Measurements from ENCODE around the gene DNAJC5.

DNAJC5 gene

DNA sequence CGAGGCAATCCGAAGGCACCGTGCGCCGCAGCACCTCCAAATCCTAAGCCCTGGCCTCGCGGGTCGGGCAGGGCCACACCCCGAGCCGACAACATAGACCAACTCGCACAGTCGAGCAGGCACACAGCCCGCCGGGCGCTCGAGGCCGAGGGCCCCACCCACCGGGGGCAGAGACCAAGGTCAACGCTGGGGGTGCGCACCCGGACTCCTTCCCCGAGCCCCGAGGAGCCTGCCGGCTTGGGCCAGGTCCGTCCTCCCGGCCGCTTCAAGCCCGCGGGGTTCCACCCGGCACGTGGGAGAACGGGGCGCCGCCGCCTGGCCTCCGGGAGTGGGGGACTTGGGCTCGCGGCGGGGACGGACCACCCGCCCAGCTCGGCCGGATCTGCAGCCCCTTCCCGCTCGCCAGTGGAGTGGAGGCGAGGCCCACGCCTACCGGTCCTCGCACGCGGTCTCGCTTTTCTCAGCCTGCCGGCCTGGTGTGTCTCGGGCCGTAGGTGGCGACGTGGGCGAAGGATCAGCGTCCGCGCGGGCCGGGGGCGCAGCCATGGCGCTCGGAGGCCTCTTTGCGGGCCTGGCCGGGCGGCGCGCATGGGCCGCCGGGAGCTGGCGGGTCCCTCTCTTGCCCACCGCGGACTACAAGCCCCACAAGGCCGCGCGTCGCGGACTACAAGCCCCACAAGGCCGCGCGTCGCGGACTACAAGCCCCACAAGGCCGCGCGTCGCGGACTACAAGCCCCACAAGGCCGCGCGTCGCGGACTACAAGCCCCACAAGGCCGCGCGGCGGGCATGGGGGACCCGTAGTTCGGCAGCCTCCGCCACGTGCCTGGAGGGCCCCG lies 61.1 kb downstream of the DNAJC5 start, which contains the start of gene UCKL1:
Gene UCKL1, minus strand, starts transcription at position 590 of the 837 bp plus-strand sequence. Its CDS starts 44 bp downstream, at position 546.
- under 1% methylated on average over 71 of the region's 105 CpGs for WGBS (ENCODE audit: insufficient coverage)
- H3K27ac ChIP-seq (ENCODE audit: insufficient read depth in 1 of 2, low read depth in 1 of 2, low read length in 2 of 2, poor library complexity in 1 of 2, severe bottlenecking in 2 of 2), result peak within 1 kb of the TSS; percentile 84 to 92
- peak; percentile 91 to 94 (median 92) for DNase-seq
- CTCF ChIA-PET, result interaction anchor here (0.7 to 1.2 kb wide), 5 partner anchors 12 to 64 kb away, joined by 3 to 6 read pairs (median 3); partner anchors contain the start of gene SAMD10
- no peaks in the 10 kb centered on the region for H3K27me3 ChIP-seq (replicated peaks in 2 of 5; ENCODE audit: control insufficient read depth in 4 of 5, insufficient read depth in 5 of 5, low read length in 4 of 5)
- peaks cover 0 to 42% (median 40%) of the 10 kb centered on the region in 4 experiments for H3K4me1 ChIP-seq (ENCODE audit: control extremely low read depth in 1 of 4, control insufficient read depth in 4 of 4, insufficient read depth in 4 of 4, low read length in 3 of 4)
- H3K9me3 ChIP-seq (ENCODE audit: control extremely low read depth in 1 of 5, control insufficient read depth in 4 of 5, insufficient read depth in 2 of 5, low read depth in 1 of 5, low read length in 4 of 5), result no peaks in the 10 kb centered on the region
- H3K36me3 ChIP-seq (ENCODE audit: control insufficient read depth in 4 of 4, insufficient read depth in 4 of 4, low read length in 3 of 4), result peaks cover 4 to 31% (median 16%) of the 10 kb centered on the region in 4 experiments
- H3K4me3 ChIP-seq (ENCODE audit: control insufficient read depth in 1 of 7, extremely low read depth in 1 of 7, insufficient read depth in 4 of 7, low read depth in 2 of 7, low read length in 6 of 7), result peak within 1 kb of the TSS; percentile 73 to 94 (median 82)
- POLR2A ChIA-PET, result no interaction called here

DNA sequence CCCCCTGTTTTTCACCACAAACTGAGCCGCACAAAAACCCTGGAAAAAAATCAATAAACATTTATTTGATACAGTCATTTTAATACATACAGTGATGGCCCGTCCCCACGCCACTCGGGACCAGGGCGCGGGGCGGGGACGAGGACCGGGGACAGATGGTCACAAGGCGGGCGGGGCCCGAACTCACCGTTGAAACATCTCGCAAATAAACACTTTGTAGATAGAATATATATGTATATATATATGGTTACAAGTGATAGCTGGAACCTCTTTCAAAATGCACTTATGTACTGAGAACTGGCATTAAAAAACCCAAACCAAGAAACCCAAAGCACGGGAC lies 61.7 kb downstream of the DNAJC5 start:
- Histone ChIP-seq H3K9me3 (ENCODE audit: control extremely low read depth in 1 of 5, control insufficient read depth in 4 of 5, insufficient read depth in 2 of 5, low read depth in 1 of 5, low read length in 4 of 5) (no peaks in the 10 kb centered on the region), H3K4me1 (ENCODE audit: control extremely low read depth in 1 of 4, control insufficient read depth in 4 of 4, insufficient read depth in 4 of 4, low read length in 3 of 4) (peaks cover 0 to 42% (median 38%) of the 10 kb centered on the region in 4 experiments), H3K27ac (ENCODE audit: insufficient read depth in 1 of 2, low read depth in 1 of 2, low read length in 2 of 2, poor library complexity in 1 of 2, severe bottlenecking in 2 of 2) (peak overlapping the region; percentile 84 to 92), H3K36me3 (ENCODE audit: control insufficient read depth in 4 of 4, insufficient read depth in 4 of 4, low read length in 3 of 4) (peaks cover 4 to 36% (median 21%) of the 10 kb centered on the region in 4 experiments), H3K27me3 (replicated peaks in 2 of 5; ENCODE audit: control insufficient read depth in 4 of 5, insufficient read depth in 5 of 5, low read length in 4 of 5) (no peaks in the 10 kb centered on the region), H3K4me3 (ENCODE audit: control insufficient read depth in 1 of 7, extremely low read depth in 1 of 7, insufficient read depth in 4 of 7, low read depth in 2 of 7, low read length in 6 of 7) (peak overlapping the region; percentile 25 to 82 (median 64))
- ChIA-PET POLR2A (no interaction called here), CTCF (interaction anchor here (0.7 to 1.4 kb wide), 3 partner anchors 13 to 23 kb away, joined by 3 to 6 read pairs (median 3); partner anchors contain the start of gene SAMD10)
- WGBS (ENCODE audit: insufficient coverage), result no CpG with 5 or more reads among the region's 15 CpGs
- no peak for DNase-seq

DNA sequence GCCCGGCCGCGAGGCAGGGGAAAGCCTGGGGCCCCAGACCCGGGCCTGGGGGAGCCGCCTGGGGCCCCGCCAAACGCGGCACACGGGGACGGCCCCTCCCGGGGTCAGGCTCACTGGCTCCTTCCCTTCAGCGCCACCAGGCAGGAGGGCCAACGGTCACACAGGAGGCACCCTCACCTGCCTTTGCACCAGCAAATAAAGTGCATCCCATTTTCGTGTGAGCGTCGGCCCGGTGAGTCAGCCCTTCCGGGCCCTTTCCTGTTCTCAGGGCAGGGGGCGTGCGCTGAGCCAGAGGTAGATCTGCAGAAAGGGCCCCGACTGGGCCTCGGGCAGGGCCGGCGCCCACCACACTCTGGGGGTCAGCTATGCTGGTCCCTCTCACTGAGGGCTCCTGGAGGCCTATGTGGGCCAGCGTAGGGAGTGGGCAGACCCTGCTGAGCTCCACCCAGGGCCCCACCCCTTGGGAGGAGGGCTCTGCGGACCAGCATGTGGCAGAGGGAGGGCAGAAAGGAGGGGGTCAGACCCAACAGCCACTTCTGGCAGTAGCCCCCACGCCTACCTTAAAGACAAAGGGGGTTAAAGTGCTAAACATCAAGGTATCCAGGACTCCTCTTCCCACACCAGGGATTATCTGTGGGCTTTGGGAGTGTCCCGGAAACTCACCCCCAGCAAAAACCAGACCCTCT lies 62.2 kb downstream of the DNAJC5 start:
- Histone ChIP-seq H3K27me3 (replicated peaks in 2 of 5; ENCODE audit: control insufficient read depth in 4 of 5, insufficient read depth in 5 of 5, low read length in 4 of 5) (no peaks in the 10 kb centered on the region), H3K27ac (ENCODE audit: insufficient read depth in 1 of 2, low read depth in 1 of 2, low read length in 2 of 2, poor library complexity in 1 of 2, severe bottlenecking in 2 of 2) (peak overlapping the region; percentile 84 to 92), H3K9me3 (ENCODE audit: control extremely low read depth in 1 of 5, control insufficient read depth in 4 of 5, insufficient read depth in 2 of 5, low read depth in 1 of 5, low read length in 4 of 5) (no peaks in the 10 kb centered on the region), H3K36me3 (ENCODE audit: control insufficient read depth in 4 of 4, insufficient read depth in 4 of 4, low read length in 3 of 4) (peaks cover 4 to 37% (median 24%) of the 10 kb centered on the region in 4 experiments), H3K4me3 (ENCODE audit: control insufficient read depth in 1 of 7, extremely low read depth in 1 of 7, insufficient read depth in 4 of 7, low read depth in 2 of 7, low read length in 6 of 7) (peak overlapping the region; percentile 25 to 82 (median 64)), H3K4me1 (ENCODE audit: control extremely low read depth in 1 of 4, control insufficient read depth in 4 of 4, insufficient read depth in 4 of 4, low read length in 3 of 4) (peaks cover 0 to 42% (median 38%) of the 10 kb centered on the region in 4 experiments)
- DNase-seq, result peak; percentile 69 to 87 (median 80)
- CTCF ChIA-PET, result interaction anchor here (0.7 to 1.4 kb wide), 2 partner anchors 17 to 23 kb away, joined by 3 to 6 read pairs; partner anchors contain the start of gene SAMD10
- 0% methylated on average over 18 of the region's 28 CpGs for WGBS (ENCODE audit: insufficient coverage)
- POLR2A ChIA-PET, result no interaction called here

DNA sequence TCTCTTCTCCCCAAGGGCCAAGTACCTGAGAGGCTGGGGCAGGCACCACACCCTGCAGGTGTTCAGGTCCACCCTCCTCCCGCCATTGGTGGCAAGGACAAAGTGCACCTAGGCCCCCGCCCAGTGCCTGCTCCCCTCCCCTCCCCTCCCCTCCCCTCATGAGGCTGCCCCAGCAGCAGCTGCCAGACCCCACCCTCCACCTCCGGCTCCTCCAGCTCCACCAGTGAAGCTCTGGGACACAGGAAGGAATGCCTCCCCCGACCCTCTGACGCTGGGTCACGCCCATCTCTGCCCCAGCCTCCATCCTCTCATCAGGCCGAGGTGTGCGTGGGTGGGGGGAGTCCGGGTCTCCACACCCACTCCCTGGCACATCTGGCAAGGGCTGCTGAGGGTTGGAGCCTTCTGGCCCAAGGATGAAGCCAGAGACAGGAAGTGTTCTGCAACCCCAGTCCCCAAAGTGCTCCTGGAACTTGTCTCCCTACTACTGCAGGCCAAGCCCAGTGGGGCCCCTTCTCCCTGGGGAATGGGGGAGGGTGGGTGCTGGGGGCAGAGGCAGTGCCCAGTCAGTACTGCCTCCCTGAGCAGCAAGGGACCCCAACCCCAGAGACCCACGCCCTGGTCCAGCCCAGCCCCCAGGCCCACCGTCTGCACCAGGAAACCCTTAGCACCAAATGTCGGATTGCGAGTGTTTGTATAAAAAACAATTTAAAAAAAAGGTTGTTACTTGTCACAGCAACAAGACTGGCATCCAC lies 62.9 kb downstream of the DNAJC5 start:
- Histone ChIP-seq H3K27me3 (replicated peaks in 2 of 5; ENCODE audit: control insufficient read depth in 4 of 5, insufficient read depth in 5 of 5, low read length in 4 of 5) (no peaks in the 10 kb centered on the region), H3K27ac (ENCODE audit: insufficient read depth in 1 of 2, low read depth in 1 of 2, low read length in 2 of 2, poor library complexity in 1 of 2, severe bottlenecking in 2 of 2) (peak overlapping the region; percentile 84 to 92), H3K4me3 (ENCODE audit: control insufficient read depth in 1 of 7, extremely low read depth in 1 of 7, insufficient read depth in 4 of 7, low read depth in 2 of 7, low read length in 6 of 7) (peak overlapping the region in 4 of 7 experiments; percentile 64 to 82 (median 68)), H3K36me3 (ENCODE audit: control insufficient read depth in 4 of 4, insufficient read depth in 4 of 4, low read length in 3 of 4) (peaks cover 5 to 39% (median 28%) of the 10 kb centered on the region in 4 experiments), H3K9me3 (ENCODE audit: control extremely low read depth in 1 of 5, control insufficient read depth in 4 of 5, insufficient read depth in 2 of 5, low read depth in 1 of 5, low read length in 4 of 5) (no peaks in the 10 kb centered on the region), H3K4me1 (ENCODE audit: control extremely low read depth in 1 of 4, control insufficient read depth in 4 of 4, insufficient read depth in 4 of 4, low read length in 3 of 4) (peaks cover 0 to 42% (median 38%) of the 10 kb centered on the region in 4 experiments)
- ChIA-PET POLR2A (no interaction called here), CTCF (interaction anchor here (1.4 kb wide), 1 partner anchor 16 kb away, joined by 3 read pairs; no protein-coding TSS in a partner anchor)
- WGBS (ENCODE audit: insufficient coverage), result 87% methylated on average over 5 of the region's 13 CpGs
- no peak for DNase-seq

DNA sequence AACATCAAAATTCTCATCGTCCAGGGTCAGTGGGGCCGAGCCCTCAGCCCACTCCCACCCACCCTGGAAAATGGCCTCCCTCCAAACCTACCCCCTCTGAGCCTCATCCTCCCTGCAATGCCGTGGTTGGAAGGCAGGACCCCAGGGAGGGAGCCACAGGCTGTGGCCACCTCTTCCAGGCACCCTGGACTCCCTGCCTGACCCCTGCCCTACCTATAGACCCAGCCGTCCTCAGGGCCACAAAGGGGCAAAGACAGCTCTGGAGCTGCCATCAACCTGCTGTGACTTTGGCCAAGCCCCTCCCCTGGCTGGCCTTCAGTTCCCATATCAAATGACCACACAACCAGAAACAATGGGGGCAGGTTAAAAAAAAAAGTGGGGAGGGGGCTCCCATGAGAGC lies 63.5 kb downstream of the DNAJC5 start:
- Histone ChIP-seq H3K27ac (ENCODE audit: insufficient read depth in 1 of 2, low read depth in 1 of 2, low read length in 2 of 2, poor library complexity in 1 of 2, severe bottlenecking in 2 of 2) (peak overlapping the region in 1 of 2 experiments; percentile 92), H3K4me3 (ENCODE audit: control insufficient read depth in 1 of 7, extremely low read depth in 1 of 7, insufficient read depth in 4 of 7, low read depth in 2 of 7, low read length in 6 of 7) (no peak overlapping the region), H3K4me1 (ENCODE audit: control extremely low read depth in 1 of 4, control insufficient read depth in 4 of 4, insufficient read depth in 4 of 4, low read length in 3 of 4) (peaks cover 0 to 42% (median 38%) of the 10 kb centered on the region in 4 experiments), H3K9me3 (ENCODE audit: control extremely low read depth in 1 of 5, control insufficient read depth in 4 of 5, insufficient read depth in 2 of 5, low read depth in 1 of 5, low read length in 4 of 5) (no peaks in the 10 kb centered on the region), H3K27me3 (replicated peaks in 2 of 5; ENCODE audit: control insufficient read depth in 4 of 5, insufficient read depth in 5 of 5, low read length in 4 of 5) (no peaks in the 10 kb centered on the region), H3K36me3 (ENCODE audit: control insufficient read depth in 4 of 4, insufficient read depth in 4 of 4, low read length in 3 of 4) (peaks cover 5 to 45% (median 32%) of the 10 kb centered on the region in 4 experiments)
- ChIA-PET CTCF (interaction anchor here (1.6 kb wide), 1 partner anchor 15 kb away, joined by 4 read pairs; no protein-coding TSS in a partner anchor), POLR2A (no interaction called here)
- DNase-seq, result no peak
- WGBS (ENCODE audit: insufficient coverage), result 93% methylated on average over 2 of the region's 4 CpGs

DNA sequence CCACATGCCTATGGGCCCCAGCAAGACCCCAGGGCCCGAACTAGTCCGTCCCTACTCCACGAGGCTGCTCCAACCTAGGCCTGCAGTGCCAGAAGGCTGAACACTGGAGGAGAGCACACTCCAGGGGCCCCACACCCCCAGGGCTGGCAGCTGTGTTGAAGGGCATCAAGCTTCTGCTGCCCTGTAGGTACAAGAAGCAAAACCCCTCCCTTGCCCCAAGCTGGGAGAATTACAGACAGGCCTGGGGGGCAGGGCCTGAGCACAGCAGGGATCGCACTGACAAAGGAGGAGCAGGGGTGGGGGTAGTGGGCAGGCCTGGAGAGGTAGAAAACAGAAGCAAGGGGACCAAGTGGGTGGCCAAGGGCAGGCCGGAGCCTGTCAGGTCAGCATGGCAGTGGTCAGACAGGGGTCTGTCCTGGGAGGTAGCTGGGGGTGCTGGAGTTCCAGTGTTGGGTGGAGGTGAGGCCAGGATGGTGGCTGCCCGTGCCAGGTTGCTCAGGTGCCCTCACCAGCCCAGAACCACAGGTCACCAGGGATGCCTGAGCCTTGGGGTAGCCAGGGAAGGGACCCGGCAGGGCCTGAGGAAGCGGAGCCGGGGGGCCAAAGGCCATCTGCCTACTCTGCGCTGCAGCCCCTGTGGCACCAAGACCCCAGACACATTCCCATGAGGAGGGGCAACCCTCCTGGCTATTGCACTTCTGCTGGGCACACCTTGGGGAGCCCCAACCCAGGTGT lies 64.2 kb downstream of the DNAJC5 start:
- H3K4me3 ChIP-seq (ENCODE audit: control insufficient read depth in 1 of 7, extremely low read depth in 1 of 7, insufficient read depth in 4 of 7, low read depth in 2 of 7, low read length in 6 of 7), result no peak overlapping the region
- ChIA-PET POLR2A (no interaction called here), CTCF (interaction anchor here (1.6 kb wide), 1 partner anchor 14 kb away, joined by 4 read pairs; no protein-coding TSS in a partner anchor)
- no peak for DNase-seq
- H3K27ac ChIP-seq (ENCODE audit: insufficient read depth in 1 of 2, low read depth in 1 of 2, low read length in 2 of 2, poor library complexity in 1 of 2, severe bottlenecking in 2 of 2), result peak overlapping the region in 1 of 2 experiments; percentile 92
- H3K27me3 ChIP-seq (replicated peaks in 2 of 5; ENCODE audit: control insufficient read depth in 4 of 5, insufficient read depth in 5 of 5, low read length in 4 of 5), result no peaks in the 10 kb centered on the region
- H3K4me1 ChIP-seq (ENCODE audit: control extremely low read depth in 1 of 4, control insufficient read depth in 4 of 4, insufficient read depth in 4 of 4, low read length in 3 of 4), result peaks cover 0 to 36% (median 34%) of the 10 kb centered on the region in 4 experiments
- over 99% methylated on average over 9 of the region's 10 CpGs for WGBS (ENCODE audit: insufficient coverage)
- H3K9me3 ChIP-seq (ENCODE audit: control extremely low read depth in 1 of 5, control insufficient read depth in 4 of 5, insufficient read depth in 2 of 5, low read depth in 1 of 5, low read length in 4 of 5), result no peaks in the 10 kb centered on the region
- peaks cover 6 to 51% (median 35%) of the 10 kb centered on the region in 4 experiments for H3K36me3 ChIP-seq (ENCODE audit: control insufficient read depth in 4 of 4, insufficient read depth in 4 of 4, low read length in 3 of 4)

All from common myeloid progenitor, CD34-positive (primary cell).